HEK293 (cell line): ENCODE measurements around the gene PLCL1.

Experiments
- CTCF ChIA-PET: fragments of 350-600 bp; formaldehyde crosslinking; extraction: SDS; loops from one replicate; lab custom pipeline; 2021; ENCODE audit warnings: antibody characterized with exemption; lab: Yijun Ruan, JAX
- POLR2A ChIA-PET: fragments of 300-600 bp; formaldehyde crosslinking; extraction: SDS; loops from one replicate; lab custom pipeline; 2020; ENCODE audit warnings: antibody characterized with exemption, inconsistent platforms; lab: Yijun Ruan, JAX
- H3K27ac ChIP-seq: fragments of 200-500 bp; sonication (Bioruptor generic); 2 replicates; pipeline ENCODE4 v1.5.1; 2014; ENCODE audit warnings: low read depth, low read length, control low read depth, inconsistent platforms; ENCODE audit errors: extremely low read depth
- H3K36me3 ChIP-seq, 2 experiments: fragments of 200-500 bp in 1 of 2; sonication (Bioruptor generic) in 1 of 2; 1 replicate in 1 of 2; 2 replicates in 1 of 2; pipeline ENCODE4 v1.5.1; 2014 to 2017; ENCODE audit warnings: inconsistent platforms in 2 of 2, low read length in 2 of 2; ENCODE audit not compliant: control insufficient read depth in 2 of 2, insufficient read depth in 1 of 2
- H3K4me1 ChIP-seq: fragments of 200-500 bp; sonication (Bioruptor generic); 2 replicates; pipeline ENCODE4 v1.5.1; 2014; ENCODE audit warnings: mild to moderate bottlenecking, low read length, inconsistent platforms; ENCODE audit not compliant: control insufficient read depth, insufficient read depth
- H3K4me3 ChIP-seq: 2 replicates; pipeline ENCODE4 v1.5.1; 2011; ENCODE audit warnings: low read depth, mild to moderate bottlenecking, control low read depth, low read length, moderate library complexity
- H3K9me3 ChIP-seq: fragments of 200-500 bp; sonication (Bioruptor generic); 2 replicates; pipeline ENCODE4 v1.5.1; 2014; ENCODE audit warnings: low read depth, low read length, inconsistent platforms; ENCODE audit not compliant: control insufficient read depth, insufficient read depth
- ELK4 ChIP-seq: IDR thresholded peaks from 2 replicates; pipeline ENCODE4 v1.6.1; 2011; ENCODE audit warnings: mild to moderate bottlenecking, low read depth, low read length, borderline replicate concordance
- FEZF1 ChIP-seq: fragments of 450-650 bp; formaldehyde crosslinking; IDR thresholded peaks from 2 replicates; pipeline ENCODE4 v1.5.1; 2016; ENCODE audit warnings: missing biosample characterization, missing genetic modification characterization
- IKZF3 ChIP-seq: fragments of 450-650 bp; IDR thresholded peaks from 2 replicates; pipeline ENCODE4 v1.5.0; 2018; ENCODE audit warnings: missing biosample characterization, mild to moderate bottlenecking, missing genetic modification characterization, moderate library complexity
- KLF1 ChIP-seq: fragments of 450-650 bp; formaldehyde crosslinking; IDR thresholded peaks from 2 replicates; pipeline ENCODE4 v1.5.1; 2016; ENCODE audit warnings: missing biosample characterization, missing genetic modification characterization
- SALL2 ChIP-seq: fragments of 450-650 bp; formaldehyde crosslinking; IDR thresholded peaks from 2 replicates; pipeline ENCODE4 v1.5.0; 2017; ENCODE audit warnings: missing biosample characterization, mild to moderate bottlenecking, missing genetic modification characterization, borderline replicate concordance
- SCRT1 ChIP-seq: fragments of 450-650 bp; formaldehyde crosslinking; IDR thresholded peaks from 2 replicates; pipeline ENCODE4 v1.5.1; 2016; ENCODE audit warnings: missing biosample characterization, missing genetic modification characterization, borderline replicate concordance
- SCRT2 ChIP-seq: fragments of 450-650 bp; formaldehyde crosslinking; IDR thresholded peaks from 2 replicates; pipeline ENCODE4 v1.5.1; 2016; ENCODE audit warnings: missing biosample characterization, missing genetic modification characterization
- TRIM28 ChIP-seq: IDR thresholded peaks from 2 replicates; pipeline ENCODE4 v1.6.1; 2011; ENCODE audit warnings: low read length, control low read depth, borderline replicate concordance
- ZBTB21 ChIP-seq: fragments of 450-650 bp; formaldehyde crosslinking; IDR thresholded peaks from 2 replicates; pipeline ENCODE4 v1.5.1; 2017; ENCODE audit warnings: missing biosample characterization, missing genetic modification characterization
- ZBTB48 ChIP-seq: fragments of 450-650 bp; formaldehyde crosslinking; IDR thresholded peaks from 2 replicates; pipeline ENCODE4 v1.5.1; 2016; ENCODE audit warnings: missing biosample characterization, missing genetic modification characterization
- ZNF10 ChIP-seq: fragments of 450-650 bp; formaldehyde crosslinking; IDR thresholded peaks from 2 replicates; pipeline ENCODE4 v1.5.1; 2017; ENCODE audit warnings: missing biosample characterization, missing genetic modification characterization
- ZNF114 ChIP-seq: fragments of 450-650 bp; formaldehyde crosslinking; IDR thresholded peaks from 2 replicates; pipeline ENCODE4 v1.5.0; 2017; ENCODE audit warnings: missing biosample characterization, missing genetic modification characterization
- ZNF121 ChIP-seq: fragments of 450-650 bp; formaldehyde crosslinking; IDR thresholded peaks from 2 replicates; pipeline ENCODE4 v1.5.1; 2016; ENCODE audit warnings: missing biosample characterization, missing genetic modification characterization
- ZNF140 ChIP-seq: fragments of 450-650 bp; formaldehyde crosslinking; IDR thresholded peaks from 2 replicates; pipeline ENCODE4 v1.5.1; 2016; ENCODE audit warnings: missing biosample characterization, missing genetic modification characterization
- ZNF239 ChIP-seq: fragments of 450-650 bp; formaldehyde crosslinking; IDR thresholded peaks from 2 replicates; pipeline ENCODE4 v1.5.1; 2016; ENCODE audit warnings: missing biosample characterization, missing genetic modification characterization
- ZNF529 ChIP-seq: fragments of 450-650 bp; formaldehyde crosslinking; IDR thresholded peaks from 2 replicates; pipeline ENCODE4 v1.5.1; 2017; ENCODE audit warnings: missing genetic modification characterization, missing biosample characterization; ENCODE audit not compliant: insufficient replicate concordance
- ZNF530 ChIP-seq: fragments of 450-650 bp; formaldehyde crosslinking; IDR thresholded peaks from 2 replicates; pipeline ENCODE4 v1.5.1; 2016; ENCODE audit warnings: low read depth, missing biosample characterization, missing genetic modification characterization
- ZNF544 ChIP-seq: fragments of 450-650 bp; formaldehyde crosslinking; IDR thresholded peaks from 2 replicates; pipeline ENCODE4 v1.5.0; 2017; ENCODE audit warnings: missing biosample characterization, missing genetic modification characterization
- ZNF654 ChIP-seq: fragments of 450-650 bp; formaldehyde crosslinking; IDR thresholded peaks from 2 replicates; pipeline ENCODE4 v1.5.1; 2016; ENCODE audit warnings: low read depth, missing biosample characterization, missing genetic modification characterization
- ZNF677 ChIP-seq: fragments of 450-650 bp; IDR thresholded peaks from 2 replicates; pipeline ENCODE4 v1.5.0; 2018; ENCODE audit warnings: missing biosample characterization, mild to moderate bottlenecking, missing genetic modification characterization, moderate library complexity
- ZNF791 ChIP-seq: fragments of 450-650 bp; formaldehyde crosslinking; IDR thresholded peaks from 2 replicates; pipeline ENCODE4 v1.5.1; 2016; ENCODE audit warnings: missing biosample characterization, missing genetic modification characterization
- ZNF837 ChIP-seq: fragments of 450-650 bp; formaldehyde crosslinking; IDR thresholded peaks from 2 replicates; pipeline ENCODE4 v1.5.1; 2016; ENCODE audit warnings: missing biosample characterization, missing genetic modification characterization
- TF ChIP-seq, protein P1 (sequence below): fragments of 450-650 bp; formaldehyde crosslinking; IDR thresholded peaks from 2 replicates; pipeline ENCODE4 v1.5.1; 2016; ENCODE audit warnings: missing biosample characterization, missing genetic modification characterization
- TF ChIP-seq, protein P2 (sequence below): fragments of 450-650 bp; formaldehyde crosslinking; IDR thresholded peaks from 2 replicates; pipeline ENCODE4 v1.5.1; 2016; ENCODE audit warnings: missing biosample characterization, missing genetic modification characterization
- TF ChIP-seq, protein P3 (sequence below): fragments of 450-650 bp; IDR thresholded peaks from 2 replicates; pipeline ENCODE4 v1.5.1; 2018; ENCODE audit warnings: missing biosample characterization, mild to moderate bottlenecking, missing genetic modification characterization

PLCL1 gene

GRCh38 chr2:198101688-198102087, 297.3 kb downstream of the PLCL1 start:
- TF ChIP-seq ZNF140 (tag by site-specific recombination) (no peak), FEZF1 (tag by site-specific recombination) (no peak), ZNF239 (tag by site-specific recombination) (no peak), ZNF121 (no peak), ZNF114 (no peak), ZNF654 (tag by site-specific recombination) (no peak)
- ChIA-PET CTCF (no interaction called here), POLR2A (no interaction called here)
- H3K4me3 ChIP-seq: no peak overlapping the region
- no peaks in the 10 kb centered on the region for H3K36me3 ChIP-seq
- H3K9me3 ChIP-seq: no peaks in the 10 kb centered on the region
- H3K27ac ChIP-seq: no peak overlapping the region
- H3K4me1 ChIP-seq: no peaks in the 10 kb centered on the region

- CTCF ChIA-PET: no interaction called here
Observed at GRCh38 chr2:198102120-198102519, 297.7 kb downstream of the PLCL1 start.

DNA sequence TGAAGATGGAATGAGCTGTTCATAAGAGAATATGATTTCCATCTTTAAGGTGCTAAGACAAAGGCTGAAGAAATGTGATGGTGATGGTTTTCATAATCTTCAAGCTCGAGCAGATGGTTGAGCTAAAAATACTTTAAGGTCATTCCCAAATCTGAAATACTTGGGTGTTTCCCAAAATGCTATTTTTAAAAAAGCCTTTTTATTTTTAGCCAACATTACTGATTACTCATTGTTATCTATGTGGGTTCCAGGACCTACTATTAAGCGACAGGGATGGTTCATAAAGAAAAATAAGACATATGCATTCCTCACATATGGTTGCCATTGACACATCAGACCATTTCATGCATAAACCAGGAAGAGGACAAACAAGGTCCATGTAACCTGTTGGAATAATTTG, 298.5 kb downstream of the PLCL1 start:
- TF ChIP-seq SCRT1 (tag by site-specific recombination): no peak
- TF ChIP-seq SCRT2 (tag by site-specific recombination): no peak
- TF ChIP-seq SALL2 (tag by site-specific recombination): no peak
- TF ChIP-seq IKZF3 (tag by site-specific recombination): no peak
- no peak for TF ChIP-seq ZNF529 (tag by site-specific recombination)
- TF ChIP-seq ZNF677 (tag by site-specific recombination): no peak
- TF ChIP-seq ZNF544: no peak
- TF ChIP-seq ZNF10: no peak
- no peak for TF ChIP-seq KLF1
- no peak for TF ChIP-seq ZNF791 (tag by site-specific recombination)
- TF ChIP-seq, protein P1, sequence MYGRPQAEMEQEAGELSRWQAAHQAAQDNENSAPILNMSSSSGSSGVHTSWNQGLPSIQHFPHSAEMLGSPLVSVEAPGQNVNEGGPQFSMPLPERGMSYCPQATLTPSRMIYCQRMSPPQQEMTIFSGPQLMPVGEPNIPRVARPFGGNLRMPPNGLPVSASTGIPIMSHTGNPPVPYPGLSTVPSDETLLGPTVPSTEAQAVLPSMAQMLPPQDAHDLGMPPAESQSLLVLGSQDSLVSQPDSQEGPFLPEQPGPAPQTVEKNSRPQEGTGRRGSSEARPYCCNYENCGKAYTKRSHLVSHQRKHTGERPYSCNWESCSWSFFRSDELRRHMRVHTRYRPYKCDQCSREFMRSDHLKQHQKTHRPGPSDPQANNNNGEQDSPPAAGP (tag by site-specific recombination): no peak
- TF ChIP-seq ELK4: no peak
- TF ChIP-seq ZBTB48 (tag by site-specific recombination): no peak
- TF ChIP-seq, protein P2, sequence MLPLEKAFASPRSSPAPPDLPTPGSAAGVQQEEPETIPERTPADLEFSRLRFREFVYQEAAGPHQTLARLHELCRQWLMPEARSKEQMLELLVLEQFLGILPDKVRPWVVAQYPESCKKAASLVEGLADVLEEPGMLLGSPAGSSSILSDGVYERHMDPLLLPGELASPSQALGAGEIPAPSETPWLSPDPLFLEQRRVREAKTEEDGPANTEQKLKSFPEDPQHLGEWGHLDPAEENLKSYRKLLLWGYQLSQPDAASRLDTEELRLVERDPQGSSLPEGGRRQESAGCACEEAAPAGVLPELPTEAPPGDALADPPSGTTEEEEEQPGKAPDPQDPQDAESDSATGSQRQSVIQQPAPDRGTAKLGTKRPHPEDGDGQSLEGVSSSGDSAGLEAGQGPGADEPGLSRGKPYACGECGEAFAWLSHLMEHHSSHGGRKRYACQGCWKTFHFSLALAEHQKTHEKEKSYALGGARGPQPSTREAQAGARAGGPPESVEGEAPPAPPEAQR: no peak
- TF ChIP-seq ZNF530 (tag by site-specific recombination): no peak
- no peak for TF ChIP-seq ZNF837
- TF ChIP-seq, protein P3, sequence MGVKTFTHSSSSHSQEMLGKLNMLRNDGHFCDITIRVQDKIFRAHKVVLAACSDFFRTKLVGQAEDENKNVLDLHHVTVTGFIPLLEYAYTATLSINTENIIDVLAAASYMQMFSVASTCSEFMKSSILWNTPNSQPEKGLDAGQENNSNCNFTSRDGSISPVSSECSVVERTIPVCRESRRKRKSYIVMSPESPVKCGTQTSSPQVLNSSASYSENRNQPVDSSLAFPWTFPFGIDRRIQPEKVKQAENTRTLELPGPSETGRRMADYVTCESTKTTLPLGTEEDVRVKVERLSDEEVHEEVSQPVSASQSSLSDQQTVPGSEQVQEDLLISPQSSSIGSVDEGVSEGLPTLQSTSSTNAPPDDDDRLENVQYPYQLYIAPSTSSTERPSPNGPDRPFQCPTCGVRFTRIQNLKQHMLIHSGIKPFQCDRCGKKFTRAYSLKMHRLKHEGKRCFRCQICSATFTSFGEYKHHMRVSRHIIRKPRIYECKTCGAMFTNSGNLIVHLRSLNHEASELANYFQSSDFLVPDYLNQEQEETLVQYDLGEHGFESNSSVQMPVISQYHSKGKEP: no peak
- TF ChIP-seq, all 188 proteins: peak for 0
- H3K4me1 ChIP-seq: no peaks in the 10 kb centered on the region
- POLR2A ChIA-PET: no interaction called here
- no peaks in the 10 kb centered on the region for H3K36me3 ChIP-seq
- CTCF ChIA-PET: no interaction called here
- H3K9me3 ChIP-seq: no peaks in the 10 kb centered on the region
- H3K27ac ChIP-seq: no peak overlapping the region
- no peak overlapping the region for H3K4me3 ChIP-seq

More at GRCh38 chr2:198102120-198102519, 297.7 kb downstream of the PLCL1 start:
- TF ChIP-seq TRIM28: no peak
- TF ChIP-seq ZBTB21: no peak
- Histone ChIP-seq H3K9me3 (no peaks in the 10 kb centered on the region), H3K4me1 (no peaks in the 10 kb centered on the region), H3K27ac (no peak overlapping the region), H3K36me3 (no peaks in the 10 kb centered on the region), H3K4me3 (no peak overlapping the region)
- POLR2A ChIA-PET: no interaction called here
